GM21786 (cell line): Measurements from ENCODE around the gene TMPRSS3.

Experiments used
- ATAC-seq: cut with Tn5 transposase; IDR thresholded peaks from one replicate; pipeline ENCODE4 v1.9.1; 2021; ENCODE audit not compliant: unreplicated experiment

TMPRSS3 gene

DNA sequence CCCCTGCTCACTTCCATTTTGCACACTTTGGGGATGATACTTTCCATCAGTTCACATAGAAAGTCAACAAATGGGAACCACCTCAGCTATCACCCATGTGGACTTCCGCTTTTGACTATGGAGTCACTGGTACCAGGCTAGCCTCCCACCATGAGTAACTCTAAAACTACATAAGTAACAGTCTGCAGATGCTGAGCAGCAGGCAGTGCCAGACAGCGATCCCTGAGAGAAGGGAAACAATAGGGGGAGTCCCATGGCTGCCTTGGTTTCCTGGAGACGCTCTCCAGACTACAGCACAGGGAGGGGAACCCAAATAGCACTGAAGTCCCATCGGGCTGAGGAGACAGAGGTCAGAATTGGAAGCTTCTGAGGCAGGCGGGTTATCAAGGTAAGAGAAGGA is 42.2 kb downstream of the TMPRSS3 start:
- ATAC-seq: no peak

DNA sequence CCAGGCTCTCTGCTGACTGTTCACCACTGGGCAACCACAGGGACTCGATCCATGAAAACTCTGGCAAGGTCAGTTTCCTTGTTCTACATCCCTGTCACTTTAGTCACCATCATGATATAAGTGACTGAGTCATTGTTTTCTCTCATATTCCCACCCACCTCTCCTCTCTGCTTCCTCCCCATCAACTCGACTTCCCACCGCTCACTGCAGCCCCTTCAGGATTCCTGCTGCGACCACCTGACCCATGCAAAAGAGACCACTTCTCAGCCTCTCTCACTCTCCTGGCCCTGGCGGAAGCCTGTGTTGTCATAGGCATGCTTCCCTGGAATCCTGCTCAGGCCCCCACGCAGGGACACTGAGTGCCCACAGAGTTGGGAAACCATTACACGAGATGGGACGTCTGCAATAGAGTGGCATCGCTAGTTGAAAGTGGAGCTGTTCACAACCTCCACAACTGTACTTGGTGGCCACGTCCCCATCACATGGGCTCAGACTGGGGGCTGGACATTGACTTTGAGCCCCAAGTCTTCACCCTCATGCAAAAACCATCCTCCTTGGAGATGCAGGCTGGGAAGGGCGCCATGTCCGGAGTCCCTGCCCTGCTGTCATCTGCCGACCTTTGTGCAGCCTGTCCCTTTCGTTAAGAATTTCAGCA is 43.3 kb downstream of the TMPRSS3 start:
- ATAC-seq: no peak

DNA sequence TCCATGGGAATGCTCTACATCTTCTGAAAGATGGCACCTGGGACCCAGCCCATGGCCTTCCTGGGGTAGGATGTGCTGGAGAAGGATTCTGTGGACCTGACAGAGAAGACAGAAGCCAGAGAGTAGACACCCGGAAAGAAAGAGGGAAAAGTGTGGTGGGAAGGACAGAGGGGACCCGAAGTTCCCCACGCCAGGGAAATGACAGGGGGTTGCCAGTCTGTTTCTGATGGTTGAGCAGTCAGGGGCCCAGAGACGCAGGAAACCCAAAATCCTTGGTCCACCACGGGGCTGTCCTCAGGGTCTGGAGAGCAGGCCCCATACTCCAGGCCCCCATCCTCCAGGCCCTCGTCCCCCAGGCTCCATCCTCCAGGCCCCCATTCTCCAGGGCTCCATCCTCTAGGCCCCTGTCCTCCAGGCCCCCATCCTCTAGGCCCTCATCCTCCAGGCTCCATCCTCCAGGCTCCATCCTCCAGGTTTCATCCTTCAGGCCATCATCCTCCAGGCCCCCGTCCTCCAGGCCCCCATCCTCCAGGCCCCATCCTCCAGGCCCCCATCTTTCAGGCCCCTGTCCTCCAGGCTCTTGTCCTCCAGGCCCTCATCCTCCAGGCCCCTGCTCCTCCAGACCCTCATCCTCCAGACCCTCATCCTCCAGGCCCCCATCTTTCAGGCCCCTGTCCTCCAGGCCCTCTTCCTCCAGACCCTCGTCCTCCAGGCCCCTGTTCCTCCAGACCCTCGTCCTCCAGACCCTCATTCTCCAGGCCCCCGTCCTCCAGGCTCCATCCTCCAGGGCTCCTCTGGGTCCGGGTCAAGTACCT is 44.0 kb downstream of the TMPRSS3 start:
- ATAC-seq: no peak

DNA sequence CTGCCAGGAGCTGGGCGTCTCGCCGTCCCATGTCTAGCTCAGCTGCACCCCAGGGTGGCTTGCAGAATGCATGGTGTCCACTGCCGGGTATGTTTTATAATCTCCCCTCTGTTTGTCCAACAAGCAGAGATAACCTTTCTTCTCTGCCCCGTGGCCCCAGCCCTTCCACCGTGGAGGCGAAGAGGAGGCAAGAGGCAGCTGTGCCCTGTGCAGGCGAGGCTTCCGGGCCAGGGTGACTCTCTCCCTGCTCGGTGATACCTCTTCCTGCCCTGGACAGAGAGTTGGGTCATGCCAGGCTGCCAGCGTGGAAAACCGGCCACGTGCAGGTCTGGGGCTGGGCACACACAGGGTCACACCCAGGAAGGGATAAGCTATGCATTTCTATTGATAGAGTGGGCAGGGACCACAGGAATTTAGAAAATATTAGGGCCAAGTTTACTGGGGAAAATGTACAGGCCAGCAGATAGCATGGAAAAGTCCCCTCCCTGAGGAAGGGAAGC is 44.9 kb downstream of the TMPRSS3 start, which contains the start of gene TFF2:
TFF2 (minus strand) TSS at position 68 of the 500 bp plus-strand sequence; CDS start at position 31, 37 bp downstream.
- no peak for ATAC-seq

DNA sequence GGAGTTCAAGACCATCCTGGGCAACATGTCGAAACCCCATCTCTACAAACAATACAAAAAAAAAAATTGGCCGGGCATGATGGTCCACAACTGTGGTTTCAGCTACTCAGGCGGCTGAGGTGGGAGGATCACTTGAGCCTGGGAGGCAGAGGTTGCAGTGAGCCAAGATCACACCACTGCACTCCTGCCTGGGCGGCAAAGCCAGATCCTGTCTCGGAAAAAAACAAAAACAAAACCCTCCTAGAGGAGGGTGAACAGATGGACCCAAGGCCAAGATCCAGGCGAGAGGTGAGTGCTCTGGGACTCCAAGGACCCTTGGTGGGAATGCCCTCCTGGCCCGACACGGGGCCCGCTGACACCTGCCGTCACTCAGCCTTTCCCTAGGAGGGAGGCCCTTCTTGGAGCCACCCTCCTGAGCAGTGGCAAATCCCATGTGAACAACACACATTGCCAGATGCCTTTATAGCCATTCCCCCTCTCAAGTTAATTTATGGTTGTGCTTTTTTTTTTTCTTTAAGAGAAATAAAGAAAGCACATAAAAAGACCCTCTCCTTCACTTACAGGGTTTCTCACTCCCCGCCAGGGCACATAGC is 45.4 kb downstream of the TMPRSS3 start:
- ATAC-seq: no peak

DNA sequence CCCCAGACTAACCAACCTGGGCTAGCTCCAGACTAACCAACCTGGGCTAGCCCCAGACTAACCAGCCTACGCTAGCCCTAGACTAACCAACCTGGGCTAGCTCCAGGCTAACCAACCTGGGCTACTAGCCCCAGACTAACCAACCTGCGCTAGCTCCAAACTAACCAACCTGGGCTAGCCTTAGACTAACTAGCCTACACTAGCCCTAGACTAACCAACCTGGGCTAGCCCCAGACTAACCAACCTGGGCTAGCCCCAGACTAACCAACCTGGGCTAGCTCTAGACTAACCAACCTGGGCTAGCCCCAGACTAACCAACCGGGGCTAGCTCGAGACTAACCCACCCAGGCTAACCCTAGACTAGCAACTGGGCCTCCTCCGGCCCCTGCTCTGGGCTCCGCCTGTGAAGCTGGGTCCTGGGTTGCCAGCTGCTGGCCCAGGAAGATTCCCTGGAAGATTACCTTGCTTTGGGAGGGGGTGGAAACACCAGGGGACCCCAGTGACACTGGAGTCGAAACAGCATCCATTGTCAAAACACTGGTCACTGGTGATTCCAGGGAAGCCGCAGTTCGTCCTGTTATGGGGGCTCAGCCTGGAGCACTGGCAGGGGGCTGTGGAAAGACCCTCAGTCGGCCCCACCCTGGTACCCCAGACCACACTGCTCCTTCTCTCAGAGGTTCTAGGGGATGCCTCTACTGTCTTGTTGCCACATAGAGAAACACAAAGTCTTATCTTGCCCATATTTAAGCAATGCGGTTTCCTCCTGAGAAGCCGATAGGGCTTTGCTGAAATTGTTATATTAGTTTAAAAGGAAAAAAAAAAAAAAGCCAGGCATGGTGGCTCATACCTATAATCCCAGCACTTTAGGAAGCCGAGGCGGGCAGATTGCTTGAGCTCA is 46.2 kb downstream of the TMPRSS3 start:
- no peak for ATAC-seq

DNA sequence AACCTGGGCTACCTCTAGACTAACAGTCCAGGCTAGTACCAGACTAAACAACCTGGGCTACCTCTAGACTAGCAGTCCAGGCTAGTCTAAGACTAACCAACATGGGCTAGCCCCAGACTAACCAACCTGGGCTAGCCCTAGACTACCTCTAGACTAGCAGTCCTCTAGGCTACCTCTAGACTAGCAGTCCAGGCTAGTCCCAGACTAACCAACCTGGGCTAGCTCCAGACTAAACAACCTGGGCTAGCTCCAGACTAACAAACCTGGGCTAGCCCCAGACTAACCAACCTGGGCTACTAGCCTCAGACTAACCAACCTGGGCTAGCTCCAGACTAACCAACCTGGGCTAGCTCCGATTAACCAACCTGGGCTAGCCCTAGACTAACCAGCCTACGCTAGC is 47.1 kb downstream of the TMPRSS3 start:
- no peak for ATAC-seq

DNA sequence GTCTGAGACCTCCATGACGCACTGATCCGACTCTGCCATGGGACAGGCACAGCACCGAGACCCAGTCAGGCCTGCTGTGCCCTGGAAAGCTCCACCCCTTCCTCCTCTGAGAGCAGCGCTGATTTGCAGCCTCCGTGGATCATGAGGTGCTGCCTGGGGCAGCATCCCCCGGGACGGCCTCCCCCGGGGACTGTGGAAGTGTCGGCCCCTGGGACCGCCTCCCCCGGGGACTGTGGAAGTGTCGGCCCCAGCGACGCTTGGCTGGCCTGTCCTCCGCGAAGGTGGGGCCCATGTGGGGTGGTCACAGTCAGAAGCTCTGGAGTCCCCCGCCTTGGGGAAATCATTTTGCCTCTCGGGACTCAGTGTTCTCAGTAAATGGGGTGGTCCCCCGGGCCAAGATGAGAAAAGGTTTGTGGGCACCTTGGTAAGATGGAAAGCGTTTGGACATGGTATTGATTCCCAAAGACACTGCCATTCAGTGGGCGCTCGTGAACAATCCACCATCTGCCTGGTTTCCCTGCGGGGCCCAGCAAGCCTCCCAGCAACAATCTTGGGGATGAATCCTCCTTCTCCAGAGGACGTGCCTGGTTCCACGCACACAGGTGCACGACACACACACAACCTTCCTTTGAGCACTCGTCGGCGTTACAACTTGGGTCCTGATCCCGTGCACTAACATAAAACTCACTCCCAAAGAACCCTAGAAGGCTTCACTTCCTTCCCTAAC is 48.1 kb downstream of the TMPRSS3 start:
- ATAC-seq: no peak

DNA sequence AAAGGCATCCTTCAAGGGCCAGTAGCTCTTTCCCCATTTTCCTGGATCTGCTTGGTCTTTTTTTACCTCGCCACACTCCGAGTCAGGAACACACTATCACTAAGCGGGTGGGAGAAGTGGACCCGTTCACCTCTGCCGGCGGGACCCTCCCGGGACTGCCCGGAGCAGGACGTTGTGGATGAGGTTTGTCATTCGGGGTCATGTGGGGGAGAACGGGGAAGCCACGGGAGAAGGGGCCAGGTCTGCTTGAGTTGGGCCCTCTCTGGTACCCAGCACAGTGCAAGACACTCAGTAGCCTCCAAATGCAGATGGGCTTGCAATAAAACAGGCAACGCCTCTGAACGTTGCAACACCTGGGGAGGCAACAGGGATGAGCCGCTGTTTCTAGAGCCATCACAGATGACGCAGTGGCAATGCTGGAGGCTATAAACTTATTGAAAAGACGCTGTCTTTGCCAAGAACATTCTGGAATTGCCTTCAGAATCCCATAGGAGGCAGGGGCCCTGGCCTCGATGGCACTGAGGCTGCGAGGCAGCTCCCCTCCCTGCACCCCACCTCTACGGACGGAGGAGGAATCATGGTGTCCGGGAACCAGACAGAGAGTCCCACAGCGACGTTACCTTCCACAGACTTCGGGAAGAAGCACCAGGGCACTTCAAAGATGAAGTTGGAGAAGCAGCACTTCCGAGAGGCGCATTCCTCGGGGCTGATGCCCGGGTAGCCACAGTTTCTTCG is 48.8 kb downstream of the TMPRSS3 start:
- ATAC-seq: no peak

DNA sequence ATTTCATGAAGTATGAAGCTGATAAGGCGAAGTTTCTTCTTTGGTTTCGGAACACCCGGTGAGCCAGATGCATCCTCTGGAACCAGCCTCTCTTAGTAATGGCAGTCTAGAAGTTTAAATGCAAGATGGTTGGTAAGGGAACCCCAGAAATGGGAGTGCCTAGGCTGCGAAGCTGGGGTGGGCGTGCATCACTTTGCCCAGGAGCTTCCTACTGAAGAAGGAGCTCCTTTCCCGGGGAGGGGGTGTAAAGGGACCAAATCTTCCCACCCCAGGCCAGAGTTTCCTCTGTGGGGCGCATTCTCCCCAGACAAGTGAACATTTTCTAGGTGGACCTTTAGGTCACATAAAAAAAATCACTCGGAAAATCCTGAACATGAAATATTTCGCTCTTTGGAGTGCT is 49.4 kb downstream of the TMPRSS3 start:
- ATAC-seq: no peak

DNA sequence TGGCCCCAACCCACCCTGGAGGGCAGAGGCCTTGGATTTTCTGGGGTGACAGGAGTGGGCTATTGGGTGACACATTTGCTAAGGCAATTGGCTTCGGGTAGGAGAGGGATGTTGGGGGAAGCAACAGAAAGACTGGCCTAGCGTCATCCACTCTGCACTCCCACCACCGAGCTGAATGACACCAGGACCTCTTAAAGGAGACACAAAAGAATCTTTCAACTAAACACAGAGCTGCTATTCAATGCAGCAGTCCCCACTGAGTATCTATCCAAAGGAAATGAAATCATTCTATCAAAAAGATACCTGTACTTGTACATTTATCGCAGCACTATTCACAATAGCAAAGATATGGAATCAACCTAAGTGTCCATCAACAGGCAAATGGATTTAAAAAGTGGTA is 51.2 kb downstream of the TMPRSS3 start:
- ATAC-seq: no peak

DNA sequence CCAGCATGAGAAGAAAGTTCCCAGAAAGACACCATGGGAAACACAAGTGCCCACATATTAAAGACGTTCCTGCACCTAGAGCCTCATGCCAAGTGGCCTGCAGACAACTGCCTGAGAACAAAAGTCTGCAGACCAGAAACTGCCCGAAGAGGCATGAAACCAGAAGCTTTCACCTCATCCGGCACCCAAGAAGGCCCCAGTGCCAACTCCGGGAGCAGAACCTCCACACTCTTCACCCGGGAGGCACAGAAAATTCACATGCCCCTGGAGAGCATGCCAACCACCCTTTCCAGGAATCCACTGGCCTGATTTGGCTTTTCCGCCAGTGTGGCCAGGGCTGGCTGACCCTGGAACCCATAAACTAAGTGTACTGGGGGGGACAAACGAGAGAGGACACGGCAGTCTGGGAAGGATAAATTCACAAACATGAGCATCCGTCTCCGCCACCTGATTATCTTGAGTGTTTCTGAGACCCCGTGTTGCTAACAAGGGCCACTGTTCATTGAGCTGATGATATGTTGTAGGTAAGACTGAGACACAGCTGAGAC is 51.8 kb downstream of the TMPRSS3 start:
- no peak for ATAC-seq

DNA sequence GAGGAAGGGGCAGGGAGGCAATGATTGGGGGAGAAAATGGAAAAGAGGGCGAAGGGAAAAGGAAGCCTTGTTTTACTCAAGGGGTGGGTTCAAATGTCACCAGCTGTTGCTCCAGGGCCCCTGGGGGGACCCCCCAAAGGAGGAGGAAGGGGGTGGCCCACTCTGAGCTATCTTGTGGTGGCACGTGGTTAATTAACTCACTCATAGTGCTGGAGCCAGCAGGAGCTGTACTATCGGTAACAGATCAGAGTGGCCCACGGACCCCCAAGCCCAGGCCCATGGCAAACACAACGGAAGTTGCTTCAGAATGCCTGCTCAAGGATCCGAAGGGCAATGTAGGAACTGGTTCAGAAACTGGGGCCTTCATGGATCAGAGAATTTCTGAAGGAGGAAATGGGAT is 52.3 kb downstream of the TMPRSS3 start:
- ATAC-seq: no peak

DNA sequence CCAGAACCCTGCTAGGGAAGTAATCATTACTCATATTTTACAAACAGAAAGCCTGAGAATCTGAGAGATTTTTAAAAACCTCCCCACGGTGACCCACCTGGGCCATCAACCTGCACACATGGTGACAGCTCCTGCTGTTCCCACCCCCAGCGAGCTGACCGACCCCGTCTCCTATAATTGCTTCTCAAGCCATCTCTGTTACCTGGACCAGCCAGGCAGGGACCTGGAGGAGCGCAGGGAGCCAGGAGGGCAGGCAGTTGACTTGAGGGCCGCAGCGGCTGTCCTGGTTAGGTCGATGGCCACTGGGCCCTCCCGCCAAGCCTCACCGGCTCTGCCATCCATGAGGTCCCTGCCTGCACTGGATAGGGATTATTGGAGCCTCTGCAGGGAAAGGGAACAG is 52.8 kb downstream of the TMPRSS3 start:
- no peak for ATAC-seq

DNA sequence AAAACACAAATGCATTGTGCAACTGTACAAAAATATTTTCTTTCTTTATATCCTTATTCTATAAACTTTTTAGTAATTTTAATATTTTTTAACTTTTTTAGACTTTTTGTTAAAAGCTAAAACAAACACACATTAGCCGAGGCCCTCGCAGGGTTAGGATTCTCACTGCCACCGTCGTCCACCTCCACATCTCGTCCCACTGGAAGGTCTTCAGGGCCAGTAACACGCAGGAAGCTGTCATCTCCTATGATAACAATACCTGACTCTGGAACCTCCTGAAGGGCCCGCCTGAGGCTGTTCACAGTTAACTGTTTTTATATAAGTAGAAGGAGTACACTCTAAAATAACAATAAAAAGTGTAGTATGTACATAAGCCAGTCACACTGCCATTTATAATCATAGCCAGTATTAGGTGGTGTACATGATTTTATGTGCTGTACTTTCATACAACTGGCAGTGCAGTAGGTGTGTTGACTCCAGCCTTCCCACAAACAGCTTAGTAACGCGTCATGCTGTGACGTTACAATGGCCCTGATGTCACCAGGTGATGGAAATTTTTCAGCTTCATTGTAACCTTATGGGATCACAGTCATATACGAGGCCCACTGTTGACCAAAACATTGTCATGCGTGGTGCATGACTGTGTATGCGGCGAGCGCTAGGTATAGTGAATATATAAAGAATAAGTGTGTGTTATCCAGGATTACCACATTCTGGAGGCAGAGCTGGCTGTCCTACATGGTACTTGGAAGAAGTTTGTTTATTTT is 53.9 kb downstream of the TMPRSS3 start:
- no peak for ATAC-seq

DNA sequence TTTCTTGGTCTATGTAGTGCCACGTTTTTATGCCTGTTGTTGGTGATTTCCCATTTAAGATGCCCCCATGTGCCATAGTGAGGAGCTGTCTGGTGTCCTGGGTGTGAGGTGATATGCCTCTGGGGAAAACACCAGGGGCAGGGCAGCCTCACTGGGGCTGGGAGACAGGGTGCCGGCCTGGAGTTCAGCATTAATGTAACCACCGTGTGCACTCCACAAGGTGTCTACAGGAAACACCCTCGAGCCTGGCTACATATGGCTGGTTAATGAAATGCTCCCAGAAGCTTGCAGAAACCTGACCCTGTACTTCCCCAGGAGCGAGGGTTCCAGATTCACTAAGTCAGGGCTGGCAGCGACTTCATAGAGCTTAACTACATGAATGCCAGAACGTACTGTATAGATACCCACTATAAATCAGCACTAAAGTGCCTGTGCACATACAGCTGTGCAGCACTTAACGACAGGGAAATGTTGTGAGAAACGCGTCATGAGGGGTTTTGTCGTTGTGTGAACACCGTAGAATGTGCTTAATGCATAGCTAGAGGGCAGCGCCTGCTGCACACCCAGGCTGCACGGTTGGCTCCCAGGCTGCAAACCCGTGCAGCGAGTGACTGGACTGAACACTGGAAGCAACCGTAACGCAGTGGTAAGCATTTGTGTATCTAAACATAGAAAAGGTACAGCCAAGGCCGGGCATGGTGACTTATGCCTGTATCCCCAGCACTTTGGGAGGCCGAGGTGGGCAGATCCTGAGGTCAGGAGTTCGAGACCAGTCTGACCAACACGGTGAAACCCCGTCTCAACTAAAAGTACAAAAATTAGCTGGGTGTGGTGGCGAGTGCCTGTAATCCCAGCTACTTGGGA is 55.4 kb downstream of the TMPRSS3 start:
- ATAC-seq: no peak
